GM19025 (cell line): ENCODE data around the gene ZNF462.

Source experiments
- ATAC-seq: cut with Tn5 transposase; IDR thresholded peaks from one replicate; pipeline ENCODE4 v1.9.1; 2021; ENCODE audit warnings: mild to moderate bottlenecking, low read depth, moderate library complexity; ENCODE audit not compliant: unreplicated experiment

ZNF462 gene

DNA sequence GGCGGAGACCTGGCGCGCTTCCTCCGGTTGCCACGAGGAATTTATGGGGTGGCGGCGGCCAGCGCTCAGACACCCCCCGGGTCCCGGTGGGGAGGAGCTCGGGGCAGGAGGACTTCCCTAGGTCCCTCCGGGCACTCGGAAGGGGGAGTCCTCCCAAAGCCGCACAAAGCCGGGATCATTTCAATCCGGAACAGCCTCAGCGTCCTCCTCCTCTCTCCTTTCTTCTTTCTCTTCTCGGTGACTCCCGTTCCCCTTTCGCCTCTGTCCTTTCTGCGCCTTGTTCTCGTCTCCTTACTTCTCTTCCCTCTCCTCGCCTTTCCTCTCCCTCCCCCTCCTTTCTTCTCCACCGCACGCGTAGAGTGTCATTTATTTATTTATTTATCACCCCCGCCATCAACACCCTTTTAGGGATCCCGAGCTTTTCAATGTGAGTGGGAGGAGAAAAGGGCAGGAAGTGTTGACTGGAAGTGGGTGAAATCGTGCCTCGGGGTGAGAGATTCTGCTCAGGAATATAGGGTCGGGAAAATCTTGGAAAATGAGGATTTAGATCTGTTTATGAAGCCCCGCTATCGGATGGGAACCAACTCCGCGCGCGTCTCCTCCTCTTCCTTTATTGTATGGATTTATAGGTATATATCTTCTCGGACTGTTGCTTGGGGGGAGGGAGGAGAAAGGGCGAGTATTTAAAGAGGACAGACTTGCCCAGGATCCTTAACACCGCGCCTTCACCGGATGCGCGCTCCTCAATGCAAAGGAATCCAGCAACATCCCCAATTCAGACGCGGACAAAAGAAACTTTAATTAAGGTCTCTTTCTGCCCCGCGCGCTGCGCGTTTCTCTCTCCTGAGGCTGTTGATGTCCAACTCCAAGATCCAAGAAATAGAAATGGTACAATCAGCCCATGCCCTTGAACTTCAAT, 2.0 kb upstream of the ZNF462 start:
- ATAC-seq: no peak

DNA sequence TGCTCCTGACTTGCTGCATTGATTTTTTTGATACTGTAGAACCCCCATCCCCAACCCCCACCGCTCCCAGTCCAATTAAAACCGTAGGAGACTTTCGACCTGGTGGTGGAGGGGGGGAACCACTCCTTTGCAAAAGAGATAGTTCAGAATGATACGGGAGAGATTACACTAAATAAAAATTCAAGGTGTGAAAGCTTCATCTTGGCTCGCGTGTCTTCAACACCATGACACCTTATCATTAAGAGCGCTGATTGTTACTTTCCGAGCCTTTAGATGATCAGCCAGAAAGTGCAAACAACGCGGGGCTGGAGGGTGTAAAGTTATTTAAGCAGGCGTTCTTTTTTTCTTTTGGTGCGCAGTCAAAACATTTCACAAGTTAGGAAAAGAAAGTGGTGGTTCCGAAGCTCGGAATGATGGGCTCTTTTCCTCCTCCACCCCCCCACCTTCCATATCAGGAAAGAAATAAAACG, 1.3 kb upstream of the ZNF462 start:
- ATAC-seq: no peak

DNA sequence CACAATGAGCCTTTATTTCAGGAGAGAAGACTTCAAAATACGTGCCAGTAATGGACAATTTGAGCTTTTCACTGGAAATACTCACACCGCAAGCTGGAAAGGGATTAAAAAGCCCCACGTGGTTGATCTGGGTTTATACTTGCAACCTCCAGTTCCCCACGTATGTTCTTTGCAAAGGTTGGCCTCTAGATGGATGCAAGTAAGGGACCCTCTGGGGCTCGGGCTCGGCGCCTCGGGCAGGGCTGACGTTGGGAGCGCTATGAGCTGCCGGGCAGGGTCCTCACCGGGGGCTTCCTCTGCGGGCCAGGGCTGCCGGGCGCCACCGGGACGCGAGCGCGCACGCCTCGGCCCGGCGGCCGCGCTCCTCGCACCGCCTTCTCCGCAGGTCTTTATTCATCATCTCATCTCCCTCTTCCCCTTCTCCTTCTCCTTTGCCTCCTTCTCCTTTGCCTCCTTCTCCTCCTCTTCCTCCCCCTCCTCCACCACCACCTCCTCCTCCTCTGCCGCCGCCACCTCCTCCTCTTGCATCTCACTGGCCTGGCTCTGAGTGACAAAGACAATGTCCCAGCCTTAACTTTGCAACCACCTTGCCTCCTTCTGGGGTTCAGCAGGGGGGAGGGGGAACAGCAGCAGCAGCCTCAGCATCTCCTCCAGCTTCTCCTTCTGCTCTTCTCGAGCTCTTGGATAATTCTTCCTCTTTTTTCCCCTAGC, 701 bp upstream of the ZNF462 start:
- no peak for ATAC-seq

DNA sequence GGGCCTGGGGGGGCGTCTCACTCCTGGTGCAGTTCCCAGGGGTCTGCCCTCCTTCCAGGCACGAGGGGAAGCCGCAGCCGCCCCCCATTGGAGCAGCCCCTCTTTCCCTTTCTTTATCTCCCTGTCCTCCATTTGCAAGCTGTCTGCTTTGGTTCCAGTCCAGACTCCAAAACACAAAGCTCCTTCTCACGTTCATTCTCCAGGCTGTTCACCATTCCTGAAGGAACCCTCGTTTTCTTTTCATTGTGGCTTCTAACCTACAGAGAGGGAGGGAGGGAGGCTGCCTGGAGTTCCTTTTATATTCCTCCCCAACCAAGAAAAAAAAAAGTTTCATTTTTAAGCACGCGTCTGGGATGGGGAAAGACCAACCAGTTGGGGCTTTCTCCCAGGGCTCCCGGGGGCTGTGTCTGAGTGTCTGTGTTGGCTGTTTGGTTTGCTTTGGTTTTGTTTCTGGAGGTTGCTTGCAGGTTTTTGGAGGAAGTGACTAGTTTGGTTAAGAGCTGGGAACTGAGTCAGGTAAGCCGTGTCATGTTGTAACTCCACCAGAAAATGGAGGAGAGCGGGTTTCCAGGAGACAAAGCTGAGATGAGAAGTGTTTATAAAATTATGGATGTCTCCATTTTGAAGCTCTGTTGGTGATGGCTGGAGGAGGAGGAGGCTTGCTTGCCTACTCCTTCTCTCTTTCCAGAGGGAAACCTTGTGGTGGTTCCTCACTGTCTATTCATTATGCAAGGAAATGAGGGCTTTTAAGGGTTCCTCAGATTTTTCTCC, 1.6 kb downstream of the ZNF462 start:
- no peak for ATAC-seq

DNA sequence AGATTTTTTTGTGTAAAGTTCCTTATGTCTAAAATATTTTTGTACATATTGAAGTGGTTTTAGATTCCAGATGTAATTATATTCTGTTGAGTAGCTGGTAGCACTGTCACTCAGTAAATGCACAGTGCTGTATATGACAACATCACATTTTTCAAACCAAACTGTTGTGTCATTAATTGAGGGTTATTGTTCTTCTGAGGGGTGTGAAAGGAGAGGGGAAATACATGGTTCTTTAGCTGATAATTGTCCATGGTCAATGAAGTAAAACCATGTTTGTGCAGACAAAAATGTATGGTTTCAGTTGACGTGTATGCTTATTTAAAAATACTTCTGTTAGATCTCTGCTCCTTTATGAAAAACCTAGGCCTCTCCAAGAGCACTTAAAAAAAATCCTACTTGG, 3.3 kb downstream of the ZNF462 start:
- ATAC-seq: no peak

DNA sequence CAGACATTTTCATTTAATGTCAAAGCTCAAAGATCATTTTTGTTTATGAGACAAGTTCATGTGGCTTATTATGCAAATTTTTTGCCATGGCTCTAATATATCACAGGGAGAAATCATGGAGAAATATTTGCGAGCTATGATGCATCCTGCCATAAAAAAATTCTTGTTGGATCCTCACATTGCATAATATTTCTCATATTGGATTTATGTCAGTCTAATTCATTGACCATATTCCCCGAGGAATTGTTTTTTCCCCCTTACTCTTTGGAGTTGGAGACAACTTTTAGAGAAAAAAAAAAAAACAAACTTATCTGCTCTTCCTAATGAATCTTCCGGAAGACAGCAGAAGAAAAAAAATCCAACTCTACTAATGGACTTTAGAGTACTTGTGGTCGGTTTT, 4.3 kb downstream of the ZNF462 start:
- ATAC-seq: no peak

DNA sequence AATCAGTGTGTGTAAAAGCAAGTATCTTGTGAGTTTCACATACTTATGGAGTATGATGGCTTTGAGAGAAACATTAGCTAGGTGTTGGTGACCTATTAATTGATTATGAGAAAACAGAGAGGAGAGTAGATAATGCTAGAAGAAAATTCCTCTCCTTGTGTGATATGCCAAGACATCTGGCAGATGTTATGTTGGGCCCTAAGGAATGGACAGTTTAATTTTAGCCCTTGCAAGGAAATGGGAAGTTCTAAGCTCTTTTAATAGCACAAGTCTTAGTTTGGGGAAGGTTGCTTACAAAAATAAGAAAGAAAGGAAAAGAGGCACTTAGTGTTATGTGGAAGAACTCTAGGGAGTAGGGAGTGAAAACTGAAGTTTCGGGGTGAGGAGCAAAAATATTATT, 5.1 kb downstream of the ZNF462 start:
- ATAC-seq: no peak

DNA sequence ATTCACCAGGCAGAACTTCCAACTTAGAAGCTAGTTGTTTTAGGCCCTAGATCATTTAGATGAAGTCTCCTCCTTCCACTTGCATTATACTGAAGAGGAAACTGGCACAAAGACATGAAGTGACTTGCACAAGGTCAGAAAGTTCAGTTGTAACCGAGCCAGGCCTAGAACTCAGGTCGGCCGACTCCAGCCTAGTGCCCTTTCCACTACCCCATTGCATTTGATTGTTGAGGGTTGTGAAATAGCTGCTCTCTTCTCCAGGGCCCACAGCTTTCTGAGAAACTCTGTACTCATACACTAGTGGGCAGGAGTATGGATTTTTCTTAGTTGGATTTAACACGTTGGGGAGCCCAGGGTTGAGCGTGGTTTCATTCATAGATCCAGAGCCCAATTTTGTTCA, 5.6 kb downstream of the ZNF462 start:
- no peak for ATAC-seq

DNA sequence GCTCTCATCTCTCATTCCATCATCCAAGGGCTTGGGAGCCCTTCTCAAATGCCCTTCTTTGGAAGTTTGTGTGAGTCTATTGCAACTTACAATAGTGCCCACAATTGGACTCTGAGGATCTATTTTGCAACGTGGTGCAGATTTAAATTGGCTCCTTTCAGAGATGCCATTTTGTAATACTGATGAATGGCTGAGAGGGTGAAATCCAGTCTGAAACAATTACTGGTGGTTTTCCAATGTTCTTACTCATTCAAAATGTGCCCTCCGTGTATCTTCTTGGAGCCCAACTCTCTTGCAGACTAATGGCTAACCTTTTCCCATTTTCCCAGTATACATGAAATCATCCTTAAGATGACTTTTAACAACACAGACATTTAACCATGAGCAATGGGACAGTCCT, 6.1 kb downstream of the ZNF462 start:
- no peak for ATAC-seq

DNA sequence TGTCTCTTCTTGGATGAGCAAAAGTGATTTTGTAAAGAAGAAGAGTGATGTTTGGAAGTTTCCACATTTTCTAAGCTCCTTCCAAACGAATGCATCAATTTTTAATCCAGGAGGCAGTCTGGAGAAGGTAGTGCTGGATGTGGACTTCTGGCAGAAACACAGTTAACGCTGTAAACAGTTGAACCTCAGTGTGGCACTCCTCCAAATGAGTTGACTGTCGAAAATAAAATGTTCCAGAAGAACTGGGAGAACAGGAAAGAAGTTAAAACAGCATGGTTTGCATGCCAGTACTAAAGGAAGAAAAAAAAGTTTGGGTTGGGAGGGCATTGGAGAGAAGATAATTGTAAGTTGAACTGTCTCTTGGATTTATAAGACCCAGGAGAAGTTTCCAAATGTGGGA, 6.5 kb downstream of the ZNF462 start:
- ATAC-seq: no peak

DNA sequence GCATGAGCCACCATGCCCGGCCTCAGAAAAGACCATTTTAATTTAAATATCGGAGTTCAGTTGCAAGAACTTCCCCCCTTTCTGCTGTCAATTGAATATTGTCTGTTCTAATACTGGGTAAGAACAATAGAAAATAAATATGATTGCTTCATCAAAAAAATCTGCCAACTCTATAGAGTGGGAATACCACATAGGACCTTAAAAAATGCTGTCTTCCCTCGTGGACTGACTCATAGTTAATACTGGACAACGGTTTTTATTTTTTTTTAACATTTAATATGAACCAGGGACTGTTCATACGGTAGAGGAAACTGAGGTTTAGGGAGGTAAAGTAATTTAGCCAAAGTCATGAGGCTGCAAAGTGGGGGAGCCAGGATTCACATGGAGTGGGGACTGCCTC, 9.7 kb downstream of the ZNF462 start:
- ATAC-seq: no peak

DNA sequence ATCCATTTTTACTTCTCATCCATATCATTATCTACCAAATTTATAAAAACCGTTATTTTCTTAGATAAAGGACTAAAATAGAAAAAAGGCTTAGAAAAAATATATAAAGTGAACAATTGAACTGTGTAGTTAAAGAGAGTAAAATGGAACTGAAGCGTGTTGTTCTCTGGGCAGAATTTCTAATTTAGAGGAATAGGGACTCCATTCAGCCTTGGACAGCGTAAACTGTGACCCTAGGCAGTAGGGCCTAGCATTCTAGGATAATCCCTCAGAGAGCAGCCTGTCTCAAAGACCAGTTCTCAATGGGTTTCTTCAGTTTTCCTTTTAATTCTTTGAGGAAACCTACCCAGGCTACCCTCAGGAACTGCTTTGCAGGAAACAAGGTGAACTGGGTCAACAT, 11.1 kb downstream of the ZNF462 start:
- ATAC-seq: no peak

DNA sequence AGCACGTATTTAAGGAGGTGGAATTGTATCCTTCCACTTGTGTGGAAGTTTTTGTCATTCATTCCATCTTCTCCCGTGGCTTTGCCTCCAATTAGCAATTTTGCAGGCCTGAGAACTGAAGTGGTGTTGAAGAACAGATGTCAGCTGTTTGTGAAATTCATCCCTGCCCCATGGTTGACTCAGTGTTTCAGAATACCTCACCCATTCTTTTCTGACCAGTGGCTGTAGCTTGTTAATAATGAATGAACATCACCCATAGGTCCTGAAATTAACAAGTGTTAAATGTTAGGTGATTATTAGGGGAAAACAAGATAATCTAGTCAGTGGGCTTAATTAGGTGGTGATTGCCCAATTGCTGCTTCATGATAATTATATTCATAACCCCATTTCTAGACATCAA, 11.7 kb downstream of the ZNF462 start:
- ATAC-seq: no peak

DNA sequence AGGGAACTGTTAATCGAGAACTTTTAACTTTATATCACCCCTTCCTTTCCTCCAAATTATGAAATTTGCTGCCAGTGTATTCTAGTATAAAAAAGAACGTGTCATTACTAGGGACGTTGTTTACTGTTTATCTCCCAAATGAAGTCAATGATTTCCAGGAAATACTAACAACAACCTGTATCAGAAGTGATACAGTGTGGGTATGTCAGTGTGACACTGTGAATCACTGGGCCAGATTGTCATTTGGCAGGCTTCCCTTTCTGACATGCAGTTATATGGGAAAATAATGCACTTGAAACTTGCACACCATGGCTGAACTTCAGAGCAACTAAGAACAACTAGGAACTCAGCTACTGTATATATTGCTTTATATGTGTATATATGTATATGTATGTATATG, 12.6 kb downstream of the ZNF462 start:
- no peak for ATAC-seq

DNA sequence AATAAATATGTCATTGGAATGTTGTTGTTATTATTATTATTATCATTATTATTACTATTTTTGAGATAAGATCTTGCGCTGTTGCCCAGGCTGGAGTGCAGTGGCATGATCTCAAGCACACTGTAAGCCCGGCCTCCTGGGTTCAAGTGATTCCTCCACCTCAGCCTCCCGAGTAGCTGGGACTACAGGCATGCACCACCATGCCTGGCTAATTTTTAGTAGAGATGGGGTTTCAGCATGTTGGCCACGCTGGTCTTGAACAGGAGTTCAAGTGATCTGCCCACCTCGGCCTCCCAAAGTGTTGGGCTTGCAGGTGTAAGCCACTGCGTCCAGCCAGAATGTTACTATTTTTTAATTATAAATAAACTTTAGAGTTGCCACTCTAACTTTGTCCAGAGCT, 14.4 kb downstream of the ZNF462 start:
- ATAC-seq: no peak

DNA sequence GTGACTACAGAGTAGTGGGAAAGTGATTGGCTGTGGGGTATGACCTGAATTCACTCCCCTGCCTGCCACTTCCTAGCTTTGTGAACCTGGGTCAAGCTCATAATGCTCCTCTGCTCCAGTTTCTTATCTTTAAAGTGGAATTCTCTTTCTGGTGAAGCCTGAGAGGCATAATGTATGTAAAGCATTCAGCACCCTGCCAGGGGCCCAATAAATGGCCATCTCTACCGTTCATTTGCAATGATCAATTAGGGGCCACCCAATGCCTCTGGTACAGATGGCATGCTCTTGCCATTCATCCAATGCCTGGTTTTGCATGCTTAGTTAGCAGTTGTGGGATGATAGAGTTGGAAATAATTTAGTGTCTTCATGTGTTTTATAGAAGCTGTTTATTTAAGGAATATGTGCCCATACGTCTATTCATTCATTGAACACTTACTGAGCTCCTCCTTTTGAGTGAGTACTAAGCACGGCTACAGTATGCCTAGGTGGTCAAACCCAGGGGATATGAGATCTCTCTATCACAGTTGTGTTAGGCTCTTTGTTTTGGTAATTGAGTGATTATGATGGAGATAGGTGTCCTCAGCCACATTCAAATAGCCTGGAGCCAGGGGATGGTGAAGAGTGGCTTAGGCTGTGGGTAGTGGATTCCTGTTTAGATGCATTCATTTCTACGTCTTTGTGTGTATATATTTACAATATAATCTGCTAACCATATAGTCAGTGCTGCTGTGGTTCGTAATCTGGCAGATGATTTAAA, 15.3 kb downstream of the ZNF462 start:
- ATAC-seq: no peak

DNA sequence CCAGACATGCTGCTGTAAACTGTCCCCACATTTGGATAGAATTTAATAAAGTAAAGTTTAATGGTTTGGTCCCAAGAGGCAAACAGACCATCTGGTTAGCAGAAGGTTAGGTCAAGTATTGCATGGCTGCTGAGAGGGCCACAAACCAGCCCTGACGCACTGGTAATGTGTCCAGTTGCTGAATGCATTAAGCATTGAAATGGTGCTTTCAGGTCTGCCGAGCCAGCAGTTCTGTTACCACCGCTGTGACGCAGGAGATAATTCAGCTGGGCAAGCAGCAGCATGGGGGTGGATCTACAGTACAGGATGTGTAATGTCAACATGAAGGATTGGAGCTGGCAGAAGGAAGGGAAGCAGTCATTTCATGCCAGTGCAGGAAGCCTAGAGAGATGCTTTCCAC, 16.0 kb downstream of the ZNF462 start:
- no peak for ATAC-seq

DNA sequence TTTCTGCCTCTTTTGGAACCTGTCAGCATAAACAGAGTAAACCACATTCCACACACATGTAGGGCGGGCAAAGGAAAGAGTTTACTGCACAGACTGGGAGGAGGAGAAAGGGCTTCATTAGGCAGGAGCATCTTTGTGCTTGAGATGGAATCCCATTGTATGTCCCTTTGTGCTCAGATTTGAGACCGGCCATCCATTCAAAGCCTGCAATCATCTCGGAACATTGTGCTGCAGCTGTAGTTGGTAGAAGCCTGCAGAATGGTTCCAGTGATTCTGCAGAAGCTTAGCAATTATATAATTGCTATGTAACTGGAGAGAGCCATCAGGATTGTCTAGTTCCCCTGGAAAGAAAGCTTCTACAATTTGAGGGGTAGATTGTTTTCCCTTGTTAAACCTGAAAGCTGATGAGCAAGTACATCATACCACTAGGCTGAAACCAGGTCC, 16.5 kb downstream of the ZNF462 start:
- no peak for ATAC-seq

DNA sequence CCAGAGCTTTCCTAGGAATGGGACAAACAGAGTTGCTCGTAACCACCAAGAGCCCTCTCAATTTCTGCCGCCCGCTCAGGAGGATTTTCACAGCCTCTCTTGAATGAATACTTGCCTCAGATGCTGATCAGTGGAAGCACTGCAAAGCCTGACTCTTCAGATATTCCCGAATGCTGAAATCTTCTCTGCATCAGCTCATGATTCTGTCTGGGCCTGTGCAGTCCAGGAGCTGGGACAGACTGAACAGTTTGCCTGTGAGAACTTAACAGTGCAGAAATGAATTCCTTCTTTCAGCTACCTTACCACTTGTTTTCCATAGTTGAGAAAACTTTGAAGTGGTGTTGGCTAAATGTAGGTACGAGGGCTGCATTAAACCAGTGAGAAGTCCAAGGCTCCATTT, 17.1 kb downstream of the ZNF462 start:
- ATAC-seq: no peak

DNA sequence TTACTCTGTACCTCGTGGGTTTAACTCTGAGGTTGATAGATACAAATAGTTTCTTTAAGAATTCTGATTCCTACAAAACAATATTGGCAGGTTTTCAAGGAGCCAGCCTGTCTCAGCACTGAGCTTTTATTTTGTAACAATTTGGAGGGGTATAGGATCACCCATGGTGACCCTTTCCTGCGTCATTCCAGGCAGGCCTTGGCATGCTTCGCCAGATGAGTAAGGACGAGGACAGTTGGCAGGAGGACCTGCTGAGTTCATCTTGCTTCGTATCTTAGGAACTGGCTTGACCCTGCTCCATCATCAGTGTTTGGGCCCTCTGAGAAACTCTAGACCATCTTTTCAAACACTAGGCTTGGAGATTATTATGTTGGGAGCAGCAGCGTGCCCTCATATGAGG, 17.9 kb downstream of the ZNF462 start:
- ATAC-seq: no peak
